HCT116 (cell line): ENCODE data around the gene NFKB2.

ENCODE experiments used
- CTCF ChIP-seq, 3 experiments: fragments of 200-600 bp in 1 of 3; sonication (generic) in 1 of 3; IDR thresholded peaks in 2 of 3; conservative IDR thresholded peaks in 1 of 3; 2 replicates each; pipeline ENCODE4 v1.5.1; 2012 to 2017; ENCODE audit warnings: low read depth in 2 of 3, low read length in 2 of 3, antibody characterized with exemption in 1 of 3, borderline replicate concordance in 1 of 3, control low read depth in 1 of 3, mild to moderate bottlenecking in 1 of 3, mixed read lengths in 1 of 3, mixed run types in 1 of 3, moderate library complexity in 1 of 3; ENCODE audit not compliant: insufficient read depth in 1 of 3
- EGR1 ChIP-seq: IDR thresholded peaks from 2 replicates; pipeline ENCODE4 v1.6.1; 2012; ENCODE audit warnings: low read depth
- POLR2A ChIP-seq: IDR thresholded peaks from 2 replicates; pipeline ENCODE4 v1.7.0; 2011; ENCODE audit warnings: borderline replicate concordance; ENCODE audit not compliant: insufficient read depth, insufficient read length; ENCODE audit errors: extremely low read depth
- POLR2AphosphoS5 ChIP-seq: IDR thresholded peaks from 2 replicates; pipeline ENCODE4 v1.6.1; 2011; ENCODE audit warnings: mild to moderate bottlenecking, low read depth, low read length, moderate library complexity

- TF ChIP-seq CTCF (IDR thresholded peaks at IDR 0.05 in 2 of 3, conservative IDR thresholded peaks at IDR 0.05 in 1 of 3; ENCODE audit: borderline replicate concordance in 1 of 3, insufficient read depth in 1 of 3, low read depth in 2 of 3, low read length in 2 of 3), result no peak
- TF ChIP-seq POLR2A, result no peak
- no peak for TF ChIP-seq POLR2AphosphoS5
- TF ChIP-seq EGR1, result no peak
Observed at GRCh38 chr10:102379383-102379782, 16.1 kb upstream of the NFKB2 start.
